Measurements from ENCODE around the gene OTULINL.

- no peak for TF ChIP-seq ZNF239 (tag by site-specific recombination; IDR thresholded peaks at IDR 0.05)
- no peak for TF ChIP-seq YY1 (tag by site-specific recombination; IDR thresholded peaks at IDR 0.05)
- no peak for TF ChIP-seq ZNF248 (tag by site-specific recombination; IDR thresholded peaks at IDR 0.05)
- TF ChIP-seq CTCF (tag by site-specific recombination; IDR thresholded peaks at IDR 0.05), result no peak
- TF ChIP-seq ZNF48 (tag by site-specific recombination; IDR thresholded peaks at IDR 0.05), result no peak
- TF ChIP-seq ZNF23 (tag by site-specific recombination; IDR thresholded peaks at IDR 0.05; ENCODE audit: borderline replicate concordance), result no peak
- no peak for TF ChIP-seq KLF1 (tag by site-specific recombination; IDR thresholded peaks at IDR 0.05)
- TF ChIP-seq TSHZ1 (tag by site-specific recombination; IDR thresholded peaks at IDR 0.05; ENCODE audit: borderline replicate concordance), result no peak
Measured at GRCh38 chr5:14561741-14562140, 19.9 kb upstream of the OTULINL start.
